ENCODE measurements around the gene RFTN1.

The RFTN1 gene

DNA sequence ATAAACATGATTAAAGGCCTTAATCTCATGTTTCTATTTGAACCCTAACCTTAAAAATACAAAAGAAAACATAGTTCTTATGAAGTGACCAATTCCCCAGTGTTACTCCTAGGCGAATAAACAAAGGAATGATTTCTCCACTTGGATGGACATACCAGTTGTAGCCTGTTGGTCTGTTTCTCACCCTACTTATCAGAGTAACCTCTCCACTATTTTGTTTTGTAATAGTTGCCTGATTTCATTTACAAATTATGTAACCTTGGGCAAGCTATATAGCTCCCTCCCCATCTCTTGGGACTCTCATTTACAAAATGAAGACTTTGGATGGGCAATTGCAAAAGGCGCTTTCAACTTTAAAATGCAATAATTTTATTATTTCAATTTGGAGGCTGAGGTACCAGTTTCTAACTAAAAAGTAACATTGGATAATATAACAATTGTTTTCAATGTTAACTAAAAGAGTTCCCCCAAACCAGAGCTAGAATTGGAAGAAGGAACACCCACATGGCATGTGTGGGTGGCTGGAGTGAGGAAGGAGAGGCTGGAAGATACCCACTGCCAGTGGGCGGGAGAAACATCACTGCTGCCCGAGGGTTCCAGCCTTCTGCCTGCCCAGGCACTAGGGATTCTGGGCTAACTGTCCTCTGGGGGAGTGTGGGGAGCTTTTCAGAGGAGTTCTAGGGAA is 74.2 kb downstream of the RFTN1 start:
- no peaks in the 10 kb centered on the region; the same call in 1 of the 2 replicates for H3K4me1 ChIP-seq
- H3K36me3 ChIP-seq: no peaks in the 10 kb centered on the region
- H3K9me3 ChIP-seq: no peaks in the 10 kb centered on the region
- DNase-seq: no peak
- H3K27me3 ChIP-seq: no peaks in the 10 kb centered on the region
- TF ChIP-seq, protein P1, sequence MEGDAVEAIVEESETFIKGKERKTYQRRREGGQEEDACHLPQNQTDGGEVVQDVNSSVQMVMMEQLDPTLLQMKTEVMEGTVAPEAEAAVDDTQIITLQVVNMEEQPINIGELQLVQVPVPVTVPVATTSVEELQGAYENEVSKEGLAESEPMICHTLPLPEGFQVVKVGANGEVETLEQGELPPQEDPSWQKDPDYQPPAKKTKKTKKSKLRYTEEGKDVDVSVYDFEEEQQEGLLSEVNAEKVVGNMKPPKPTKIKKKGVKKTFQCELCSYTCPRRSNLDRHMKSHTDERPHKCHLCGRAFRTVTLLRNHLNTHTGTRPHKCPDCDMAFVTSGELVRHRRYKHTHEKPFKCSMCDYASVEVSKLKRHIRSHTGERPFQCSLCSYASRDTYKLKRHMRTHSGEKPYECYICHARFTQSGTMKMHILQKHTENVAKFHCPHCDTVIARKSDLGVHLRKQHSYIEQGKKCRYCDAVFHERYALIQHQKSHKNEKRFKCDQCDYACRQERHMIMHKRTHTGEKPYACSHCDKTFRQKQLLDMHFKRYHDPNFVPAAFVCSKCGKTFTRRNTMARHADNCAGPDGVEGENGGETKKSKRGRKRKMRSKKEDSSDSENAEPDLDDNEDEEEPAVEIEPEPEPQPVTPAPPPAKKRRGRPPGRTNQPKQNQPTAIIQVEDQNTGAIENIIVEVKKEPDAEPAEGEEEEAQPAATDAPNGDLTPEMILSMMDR (IDR thresholded peaks at IDR 0.05; ENCODE audit: low read depth, low read length): no peak
- H3K4me3 ChIP-seq (ENCODE audit: low read depth, low read length): no peak overlapping the region

DNA sequence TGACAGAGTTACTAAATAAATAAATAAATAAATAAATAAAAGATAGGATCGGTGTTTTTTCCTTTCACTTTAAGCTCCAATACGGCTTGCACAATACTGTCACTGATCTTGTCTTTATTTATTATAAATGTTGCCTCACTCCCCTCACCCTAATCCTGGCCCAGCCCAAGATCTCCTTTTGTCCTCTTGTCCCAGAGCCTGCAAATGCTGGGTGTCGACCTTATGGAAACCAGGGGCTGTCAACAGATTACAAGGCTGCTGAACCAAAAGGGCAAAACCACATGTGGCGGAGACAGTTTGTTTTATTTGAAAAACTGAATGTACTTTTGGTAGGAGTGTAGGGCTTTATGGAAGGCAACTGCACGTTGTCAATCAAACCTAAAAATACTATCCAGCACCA is 75.9 kb downstream of the RFTN1 start:
- TF ChIP-seq, protein P1 (IDR thresholded peaks at IDR 0.05; ENCODE audit: low read depth, low read length): no peak
- no peak for DNase-seq
- no peaks in the 10 kb centered on the region for H3K36me3 ChIP-seq
- no peaks in the 10 kb centered on the region for H3K27me3 ChIP-seq
- H3K9me3 ChIP-seq: no peaks in the 10 kb centered on the region
- H3K4me1 ChIP-seq: no peaks in the 10 kb centered on the region; the same call in 1 of the 2 replicates
- H3K4me3 ChIP-seq (ENCODE audit: low read depth, low read length): no peak overlapping the region

DNA sequence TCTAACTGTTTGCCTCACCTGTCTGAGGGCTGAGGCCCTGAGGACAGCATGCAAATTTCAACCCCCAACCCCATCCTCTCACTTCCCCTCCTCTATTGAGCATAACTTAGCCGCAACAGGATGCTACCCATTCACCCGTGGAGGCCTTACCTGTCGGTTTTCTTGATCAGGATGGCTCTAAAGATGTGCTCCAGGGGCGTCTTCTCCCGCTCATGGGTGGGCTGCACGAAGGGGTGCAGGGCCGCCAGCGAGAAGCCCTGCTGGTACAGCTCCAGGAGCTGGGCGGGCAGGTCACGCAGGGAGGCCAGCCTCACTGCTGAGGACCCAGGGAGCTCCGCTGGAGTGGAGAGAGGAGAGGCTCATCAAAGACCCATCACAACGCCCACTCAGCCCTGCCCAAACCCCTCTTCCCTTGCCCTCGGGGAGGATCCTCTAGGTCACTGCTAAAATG is 79.8 kb downstream of the RFTN1 start:
- Histone ChIP-seq H3K27me3 (no peaks in the 10 kb centered on the region), H3K9me3 (no peaks in the 10 kb centered on the region), H3K36me3 (no peaks in the 10 kb centered on the region), H3K4me3 (ENCODE audit: low read depth, low read length) (no peak overlapping the region), H3K4me1 (no peaks in the 10 kb centered on the region)
- no peak for DNase-seq
- TF ChIP-seq, protein P1 (IDR thresholded peaks at IDR 0.05; ENCODE audit: low read depth, low read length): no peak

DNA sequence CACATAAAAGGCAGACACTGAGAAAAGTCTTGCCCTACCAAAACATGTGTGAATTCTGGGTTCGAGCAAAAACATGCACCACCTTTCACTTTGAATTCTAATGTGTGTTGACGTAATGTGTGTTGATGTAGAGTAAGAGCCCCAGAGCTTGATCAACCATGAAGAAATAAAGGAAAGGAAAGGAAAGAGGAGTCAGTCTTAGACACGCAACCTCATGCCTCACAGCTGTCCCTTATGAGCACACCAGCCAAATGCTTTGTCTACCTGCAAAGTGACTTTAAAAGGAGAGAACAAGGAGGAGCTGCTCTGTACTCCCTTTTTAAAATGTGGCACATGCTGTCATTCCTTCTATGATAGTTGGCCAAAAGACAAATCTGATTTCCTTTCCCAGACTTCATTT is 80.8 kb downstream of the RFTN1 start:
- H3K27me3 ChIP-seq: no peaks in the 10 kb centered on the region
- no peaks in the 10 kb centered on the region for H3K36me3 ChIP-seq
- H3K9me3 ChIP-seq: no peaks in the 10 kb centered on the region
- no peaks in the 10 kb centered on the region for H3K4me1 ChIP-seq
- DNase-seq: no peak
- H3K4me3 ChIP-seq (ENCODE audit: low read depth, low read length): no peak overlapping the region
- TF ChIP-seq, protein P1 (IDR thresholded peaks at IDR 0.05; ENCODE audit: low read depth, low read length): no peak

DNA sequence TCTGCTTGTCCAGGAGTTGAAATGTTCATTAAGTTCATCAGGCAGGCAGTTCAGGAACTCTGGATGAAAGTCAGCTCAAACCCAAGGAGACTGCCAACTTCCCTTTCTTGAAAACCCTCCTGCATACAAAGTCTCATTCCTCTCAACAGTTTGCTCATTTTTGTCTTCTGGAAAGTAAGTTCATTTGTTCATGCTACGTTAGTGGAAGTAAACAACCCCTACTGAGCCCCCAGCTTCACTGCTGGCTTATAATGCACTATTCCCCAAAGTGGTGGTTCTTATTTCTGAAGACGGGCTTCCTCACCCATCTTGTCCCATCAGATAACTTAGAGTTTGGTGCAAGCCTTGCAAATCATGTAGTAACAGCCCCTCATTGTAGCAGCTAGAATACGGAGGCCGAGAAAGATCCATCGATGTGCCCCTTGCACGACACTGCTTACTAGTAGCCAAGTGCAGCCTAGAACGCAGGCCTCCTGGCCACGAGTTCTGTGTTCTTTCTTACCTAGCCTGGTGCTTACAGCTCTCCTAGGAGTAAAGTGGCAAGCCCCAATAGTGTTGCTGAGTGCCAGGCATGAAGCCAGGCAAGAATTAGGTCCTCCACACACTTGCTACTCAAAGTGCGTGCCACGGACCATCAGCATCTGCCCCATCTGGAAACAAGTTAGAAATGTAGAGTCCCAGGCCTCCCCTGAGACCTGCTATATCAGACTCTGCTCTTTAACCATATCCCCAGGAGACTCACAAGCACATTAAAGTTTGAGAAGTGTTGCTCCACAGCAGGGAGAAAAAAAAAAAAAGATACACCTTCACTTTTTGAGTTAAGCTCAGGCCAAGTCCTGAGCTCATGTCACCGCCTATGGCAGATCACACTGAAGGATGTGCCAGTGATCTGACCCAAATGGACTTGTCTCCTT is 82.5 kb downstream of the RFTN1 start:
- no peak for DNase-seq
- no peaks in the 10 kb centered on the region for H3K36me3 ChIP-seq
- H3K9me3 ChIP-seq: no peaks in the 10 kb centered on the region
- H3K4me1 ChIP-seq: no peaks in the 10 kb centered on the region
- H3K4me3 ChIP-seq (ENCODE audit: low read depth, low read length): no peak overlapping the region
- H3K27me3 ChIP-seq: no peaks in the 10 kb centered on the region
- TF ChIP-seq, protein P1 (IDR thresholded peaks at IDR 0.05; ENCODE audit: low read depth, low read length): no peak

DNA sequence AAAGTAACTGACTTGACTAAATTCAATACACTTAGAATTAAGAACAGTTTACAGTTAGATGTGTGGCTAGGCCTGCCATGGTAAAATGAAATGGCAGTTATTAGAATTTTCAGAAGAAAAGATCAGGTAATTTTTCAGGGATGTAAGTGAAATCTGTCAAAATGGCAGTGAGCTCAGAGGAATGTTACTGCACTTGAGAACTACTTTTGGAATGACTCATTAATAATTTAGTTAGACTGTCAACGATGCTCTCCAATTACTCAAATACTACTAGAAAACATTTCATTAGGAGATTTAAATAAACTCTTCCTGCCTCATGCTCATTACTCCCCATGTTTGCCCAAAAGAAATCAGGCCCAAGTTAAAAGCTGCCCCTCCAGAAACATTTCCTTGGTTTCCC is 84.4 kb downstream of the RFTN1 start:
- no peaks in the 10 kb centered on the region for H3K4me1 ChIP-seq
- H3K36me3 ChIP-seq: no peaks in the 10 kb centered on the region
- H3K4me3 ChIP-seq (ENCODE audit: low read depth, low read length): no peak overlapping the region
- TF ChIP-seq, protein P1 (IDR thresholded peaks at IDR 0.05; ENCODE audit: low read depth, low read length): no peak
- no peaks in the 10 kb centered on the region for H3K9me3 ChIP-seq
- no peak for DNase-seq
- no peaks in the 10 kb centered on the region for H3K27me3 ChIP-seq
